WI38 (cell line): ENCODE results near the gene PKD1L1.

Experiments
- H3K4me3 ChIP-seq: 2 replicates; pipeline ENCODE4 v1.5.1; 2011; ENCODE audit warnings: low read depth, mild to moderate bottlenecking, control low read depth, low read length
- CTCF ChIP-seq: IDR thresholded peaks from 2 replicates; pipeline ENCODE4 v1.5.1; 2012; ENCODE audit warnings: low read depth, mild to moderate bottlenecking, control low read depth, low read length

Gene PKD1L1

GRCh38 chr7:47846138-47846836 lies 102.0 kb downstream of the PKD1L1 start:
- TF ChIP-seq CTCF = no peak
- H3K4me3 ChIP-seq = no peak overlapping the region

GRCh38 chr7:47844311-47844710 lies 104.0 kb downstream of the PKD1L1 start:
- no peak for TF ChIP-seq CTCF

GRCh38 chr7:47843291-47843690 lies 105.0 kb downstream of the PKD1L1 start:
- TF ChIP-seq CTCF = no peak
- H3K4me3 ChIP-seq = no peak overlapping the region

More at GRCh38 chr7:47844311-47844710, 104.0 kb downstream of the PKD1L1 start:
- H3K4me3 ChIP-seq = no peak overlapping the region

GRCh38 chr7:47839381-47839780 lies 108.9 kb downstream of the PKD1L1 start:
- TF ChIP-seq CTCF = no peak
- no peak overlapping the region for H3K4me3 ChIP-seq

GRCh38 chr7:47837826-47838225 lies 110.4 kb downstream of the PKD1L1 start:
- H3K4me3 ChIP-seq = no peak overlapping the region
- no peak for TF ChIP-seq CTCF

- TF ChIP-seq CTCF = no peak
- no peak overlapping the region for H3K4me3 ChIP-seq
Observed at GRCh38 chr7:47836503-47837202, 111.6 kb downstream of the PKD1L1 start.

- TF ChIP-seq CTCF = no peak
- H3K4me3 ChIP-seq = no peak overlapping the region
Observed at GRCh38 chr7:47836080-47836479, 112.2 kb downstream of the PKD1L1 start.
